Lung microvascular endothelial cell (primary cell): ENCODE data around the gene HOMER1. TPM values are rescaled to one million over a fixed set of nuclear protein-coding genes. Genes with fewer than 3 reads are reported as not detected.

Experiments
- DNase-seq, 2 donors: peaks; one replicate each; pipeline versions ENCODE4 v3.0.0 to v3.0.0-alpha.2; 2010; ENCODE audit warnings: low read depth in 2 of 2
- total RNA-seq: library from RNA; depleted of rRNA; stranded (reverse); fragments of >200 nt; gene quantifications from 2 replicates; pipeline ENCODE4 v1.2.1, GENCODE V29; 2014

HOMER1 gene
- total RNA-seq, 1 donor from 2014 or later = 11.7 TPM

GRCh38 chr5:79490323-79490936 is 23.5 kb downstream of the HOMER1 start:
- no peak for DNase-seq

GRCh38 chr5:79489773-79490172 is 24.2 kb downstream of the HOMER1 start:
- no peak for DNase-seq

GRCh38 chr5:79488775-79489174 is 25.2 kb downstream of the HOMER1 start:
- DNase-seq = no peak

- no peak for DNase-seq
These were observed 25.9 kb downstream of the HOMER1 start for GRCh38 chr5:79488058-79488457.

GRCh38 chr5:79487251-79487650 is 26.7 kb downstream of the HOMER1 start:
- no peak for DNase-seq

- DNase-seq = no peak
These were observed 27.8 kb downstream of the HOMER1 start for GRCh38 chr5:79486116-79486515.

GRCh38 chr5:79484731-79485130 is 29.2 kb downstream of the HOMER1 start:
- DNase-seq = no peak

- no peak for DNase-seq
These were observed 32.4 kb downstream of the HOMER1 start for GRCh38 chr5:79481574-79481973.

- DNase-seq = no peak
These were observed 32.9 kb downstream of the HOMER1 start for GRCh38 chr5:79480991-79481390.

- no peak for DNase-seq
These were observed 38.8 kb downstream of the HOMER1 start for GRCh38 chr5:79475152-79475466.

- no peak for DNase-seq
These were observed 39.4 kb downstream of the HOMER1 start for GRCh38 chr5:79474367-79475151.

- no peak for DNase-seq
These were observed 42.4 kb downstream of the HOMER1 start for GRCh38 chr5:79471556-79471955.

GRCh38 chr5:79464695-79465332 is 49.1 kb downstream of the HOMER1 start:
- peak; percentile 32 to 48 for DNase-seq

- no peak for DNase-seq
These were observed 49.7 kb downstream of the HOMER1 start for GRCh38 chr5:79464278-79464677.

- DNase-seq = no peak
These were observed 54.3 kb downstream of the HOMER1 start for GRCh38 chr5:79459626-79460025.

- no peak for DNase-seq
These were observed 56.9 kb downstream of the HOMER1 start for GRCh38 chr5:79456890-79457583.

GRCh38 chr5:79456400-79456799 is 57.5 kb downstream of the HOMER1 start:
- no peak for DNase-seq

- no peak for DNase-seq
These were observed 59.9 kb downstream of the HOMER1 start for GRCh38 chr5:79454043-79454442.

GRCh38 chr5:79448336-79448735 is 65.6 kb downstream of the HOMER1 start:
- no peak for DNase-seq

- no peak for DNase-seq
These were observed 77.1 kb downstream of the HOMER1 start for GRCh38 chr5:79436821-79437220.

GRCh38 chr5:79436224-79436623 is 77.7 kb downstream of the HOMER1 start:
- DNase-seq = no peak

- no peak for DNase-seq
These were observed 83.7 kb downstream of the HOMER1 start for GRCh38 chr5:79430196-79430595.
